Keratinocyte (primary cell): ENCODE results near the gene SUN3. TPM values are rescaled to one million over a fixed set of nuclear protein-coding genes. Genes with fewer than 3 reads are reported as not detected.

Experiments used
- DNase-seq: peaks from one replicate; pipeline ENCODE4 v3.0.0-alpha.2; 2011; ENCODE audit warnings: low read depth, missing footprints, low spot score
- FAIRE-seq: peaks from 2 replicates; lab custom pipeline; 2011; peaks lifted over from hg19 to GRCh38; lab: Jason Lieb, UNC
- H2AFZ ChIP-seq: 2 replicates; pipeline ENCODE4 v1.6.0; 2012; ENCODE audit warnings: low read length, control low read depth, inconsistent platforms; ENCODE audit not compliant: control insufficient read depth
- H3K27ac ChIP-seq: 2 replicates; pipeline ENCODE4 v1.5.1; 2011; ENCODE audit warnings: low read length; ENCODE audit not compliant: control insufficient read depth, insufficient read depth
- H3K27me3 ChIP-seq: 3 replicates; pipeline ENCODE4 v1.6.0; 2011; ENCODE audit warnings: low read length; ENCODE audit not compliant: control insufficient read depth, insufficient read depth; ENCODE audit errors: extremely low read depth
- H3K36me3 ChIP-seq, 2 experiments: 2 replicates in 1 of 2; 3 replicates in 1 of 2; pipeline ENCODE4 v1.5.1; 2011; ENCODE audit warnings: low read length in 2 of 2, mild to moderate bottlenecking in 1 of 2; ENCODE audit not compliant: control insufficient read depth in 2 of 2, insufficient read depth in 2 of 2; ENCODE audit errors: extremely low read depth in 1 of 2
- H3K4me1 ChIP-seq: 3 replicates; pipeline ENCODE4 v1.5.1; 2011; ENCODE audit warnings: low read length; ENCODE audit not compliant: control insufficient read depth, insufficient read depth; ENCODE audit errors: extremely low read depth
- H3K4me2 ChIP-seq: 3 replicates; pipeline ENCODE4 v1.6.0; 2011; ENCODE audit warnings: low read depth, low read length; ENCODE audit not compliant: control insufficient read depth, insufficient read depth; ENCODE audit errors: extremely low read depth
- H3K4me3 ChIP-seq, 3 experiments: fragments of 200-600 bp in 1 of 3; sonication (generic) in 1 of 3; 2 replicates in 2 of 3; 3 replicates in 1 of 3; pipeline ENCODE4 v1.5.1; 2011 to 2016; ENCODE audit warnings: low read length in 3 of 3, mild to moderate bottlenecking in 3 of 3, control low read depth in 2 of 3, inconsistent platforms in 1 of 3, low read depth in 1 of 3, mixed read lengths in 1 of 3, mixed run types in 1 of 3, moderate library complexity in 1 of 3; ENCODE audit not compliant: control insufficient read depth in 2 of 3, insufficient read depth in 2 of 3; ENCODE audit errors: extremely low read depth in 1 of 3
- H3K79me2 ChIP-seq: 2 replicates; pipeline ENCODE4 v1.6.0; 2012; ENCODE audit warnings: low read length; ENCODE audit not compliant: control insufficient read depth, insufficient read depth
- H3K9ac ChIP-seq: 3 replicates; pipeline ENCODE4 v1.6.0; 2011; ENCODE audit warnings: low read length; ENCODE audit not compliant: control insufficient read depth, insufficient read depth; ENCODE audit errors: extremely low read depth
- H3K9me1 ChIP-seq: 3 replicates; pipeline ENCODE4 v1.6.0; 2011; ENCODE audit warnings: low read length; ENCODE audit not compliant: control insufficient read depth, insufficient read depth; ENCODE audit errors: extremely low read depth
- H3K9me3 ChIP-seq: 2 replicates; pipeline ENCODE4 v1.5.1; 2012; ENCODE audit warnings: low read depth, low read length; ENCODE audit not compliant: control insufficient read depth
- H4K20me1 ChIP-seq: 3 replicates; pipeline ENCODE4 v1.6.0; 2011; ENCODE audit warnings: low read length; ENCODE audit not compliant: control insufficient read depth, insufficient read depth; ENCODE audit errors: extremely low read depth
- CTCF ChIP-seq, 3 experiments: IDR thresholded peaks in 1 of 3; conservative IDR thresholded peaks in 1 of 3; optimal IDR thresholded peaks in 1 of 3; 2 replicates in 2 of 3; 3 replicates in 1 of 3; pipeline versions ENCODE3 to v1.5.1; 2011; ENCODE audit warnings: low read length in 3 of 3, mild to moderate bottlenecking in 3 of 3, moderate library complexity in 2 of 3, control low read depth in 1 of 3, inconsistent platforms in 1 of 3; ENCODE audit not compliant: insufficient read depth in 2 of 3; ENCODE audit errors: extremely low read depth in 1 of 3
- EZH2 ChIP-seq: IDR thresholded peaks from one replicate; pipeline ENCODE4 v1.6.1; 2012; ENCODE audit warnings: inconsistent platforms, mild to moderate bottlenecking, low read length, moderate library complexity
- dilution Hi-C: fragments of 300-500 bp; cut with MboI; formaldehyde crosslinking; loops from one replicate; pipeline ENCODE4 v1.7.0; 2020; ENCODE audit warnings: low sequenced_read_pairs; ENCODE audit not compliant: extremely low pct_ligation_motif_present
- polyA plus RNA-seq, 5 experiments: library from polyadenylated mRNA; depleted of rRNA in 3 of 5; stranded (reverse) in 3 of 5; stranded (forward) in 1 of 5; unstranded in 1 of 5; fragments of >200 nt; gene quantifications; 1 replicate in 1 of 5; 2 replicates in 3 of 5; 3 replicates in 1 of 5; pipeline versions ENCODE4 v1.2.1 to v1.2.3, GENCODE V29; 2011 to 2012; ENCODE audit warnings: missing spikeins in 2 of 5, low read depth in 1 of 5, low replicate concordance in 1 of 5

SUN3 gene
- polyA plus RNA-seq, 1 donor (not counting 4 experiments of a cell fraction or from before 2014, with no cell fraction given) = not detected

GRCh38 chr7:48077423-48077822, 48.5 kb upstream of the SUN3 start:
- no peaks in the 10 kb centered on the region for H3K36me3 ChIP-seq
- no peaks in the 10 kb centered on the region for H3K79me2 ChIP-seq
- DNase-seq (no peak), FAIRE-seq (no peak)
- H3K4me1 ChIP-seq = peaks cover 26% of the 10 kb centered on the region
- H3K9ac ChIP-seq = no peak overlapping the region
- no peak overlapping the region for H3K4me2 ChIP-seq
- H3K27me3 ChIP-seq = no peaks in the 10 kb centered on the region
- H3K9me3 ChIP-seq = no peaks in the 10 kb centered on the region
- dilution Hi-C loops = no loop called here
- H4K20me1 ChIP-seq = no peaks in the 10 kb centered on the region
- no peak overlapping the region for H2AFZ ChIP-seq
- H3K4me3 ChIP-seq = no peak overlapping the region
- TF ChIP-seq EZH2 = no peak
- no peak for TF ChIP-seq CTCF (optimal IDR thresholded peaks at IDR 0.05 in 1 of 3, IDR thresholded peaks at IDR 0.05 in 1 of 3, conservative IDR thresholded peaks at IDR 0.05 in 1 of 3; ENCODE audit: extremely low read depth in 1 of 3, insufficient read depth in 2 of 3, low read length in 3 of 3)
- H3K27ac ChIP-seq = no peak overlapping the region
- H3K9me1 ChIP-seq = no peaks in the 10 kb centered on the region

- DNase-seq (no peak), FAIRE-seq (peak; percentile 32)
- Histone ChIP-seq H3K9me3 (no peaks in the 10 kb centered on the region), H3K27ac (no peak overlapping the region), H3K4me1 (peaks cover 12% of the 10 kb centered on the region), H3K4me3 (no peak overlapping the region), H3K36me3 (no peaks in the 10 kb centered on the region), H3K79me2 (no peaks in the 10 kb centered on the region), H3K4me2 (peak overlapping the region; percentile 22), H3K9ac (no peak overlapping the region), H3K9me1 (no peaks in the 10 kb centered on the region), H4K20me1 (no peaks in the 10 kb centered on the region), H2AFZ (peak overlapping the region; percentile 63), H3K27me3 (no peaks in the 10 kb centered on the region)
- TF ChIP-seq CTCF (optimal IDR thresholded peaks at IDR 0.05 in 1 of 3, IDR thresholded peaks at IDR 0.05 in 1 of 3, conservative IDR thresholded peaks at IDR 0.05 in 1 of 3; ENCODE audit: extremely low read depth in 1 of 3, insufficient read depth in 2 of 3, low read length in 3 of 3) (no peak), EZH2 (no peak)
- dilution Hi-C loops = no loop called here
These were observed 45.3 kb upstream of the SUN3 start for GRCh38 chr7:48074204-48074654.
